ENCODE results near the gene CCDC106.

GRCh38 chr19:55640577-55641425 is 7.2 kb upstream of the CCDC106 start, which contains the start of gene ZNF580:
- TF ChIP-seq CTCF (conservative IDR thresholded peaks at IDR 0.05; ENCODE audit: low read length), result no peak
- TF ChIP-seq EZH2phosphoT487 (IDR thresholded peaks at IDR 0.05; ENCODE audit: borderline replicate concordance, low read depth, low read length), result no peak

All from OCI-LY7 (cell line).